ENCODE data around the gene TRPC4AP.

- TF ChIP-seq CTCF (IDR thresholded peaks at IDR 0.05; ENCODE audit: low read length) (no peak), EZH2 (optimal IDR thresholded peaks at IDR 0.05; ENCODE audit: low read depth, low read length) (no peak), EZH2phosphoT487 (IDR thresholded peaks at IDR 0.05; ENCODE audit: low read length) (no peak)
Measured at GRCh38 chr20:35003211-35004031, 89.2 kb downstream of the TRPC4AP start.
